Effector memory CD8-positive, alpha-beta T cell (primary cell): ENCODE data around the gene SUPT20H.

Experiments used
- ATAC-seq: fragments of 150-1000 bp; cut with Tn5 transposase; replicated peaks from 2 replicates; pipeline ENCODE4 v1.10.0; 2021; ENCODE audit warnings: mild to moderate bottlenecking, moderate library complexity
- DNase-seq, 3 experiments: peaks; one replicate each; pipeline ENCODE4 v3.0.0; 2021
- H3K27ac Mint-ChIP-seq, 2 donors: one replicate each; pipeline ENCODE4 v1.8.0; 2022; ENCODE audit warnings: mild to moderate bottlenecking in 2 of 2, mixed read lengths in 2 of 2, moderate library complexity in 2 of 2
- H3K27me3 Mint-ChIP-seq, 2 donors: one replicate each; pipeline ENCODE4 v1.8.0; 2022; ENCODE audit warnings: mixed read lengths in 2 of 2
- H3K36me3 Mint-ChIP-seq: one replicate; pipeline ENCODE4 v1.8.0; 2022; ENCODE audit warnings: mild to moderate bottlenecking, moderate library complexity, mixed read lengths; ENCODE audit not compliant: insufficient read depth
- H3K4me1 Mint-ChIP-seq, 2 donors: one replicate each; pipeline ENCODE4 v1.8.0; 2022; ENCODE audit warnings: low read depth in 2 of 2, mixed read lengths in 2 of 2
- H3K4me3 Mint-ChIP-seq, 2 donors: one replicate each; pipeline ENCODE4 v1.8.0; 2022; ENCODE audit warnings: mild to moderate bottlenecking in 2 of 2, mixed read lengths in 2 of 2, moderate library complexity in 2 of 2
- H3K9me3 Mint-ChIP-seq, 2 donors: one replicate each; pipeline ENCODE4 v1.8.0; 2022; ENCODE audit warnings: mixed read lengths in 2 of 2

Gene SUPT20H

GRCh38 chr13:37090912-37091311 is 31.4 kb upstream of the SUPT20H start:
- Mint-ChIP-seq H3K4me3 (no peak overlapping the region), H3K27ac (no peak overlapping the region), H3K27me3 (peaks cover 37% of the 10 kb centered on the region in 2 donors), H3K36me3 (no peaks in the 10 kb centered on the region), H3K9me3 (no peaks in the 10 kb centered on the region), H3K4me1 (no peaks in the 10 kb centered on the region)
- no peak for DNase-seq
- no peak for ATAC-seq

- ATAC-seq, result no peak
- DNase-seq, result no peak
- Mint-ChIP-seq H3K4me3 (no peak overlapping the region), H3K9me3 (no peaks in the 10 kb centered on the region), H3K4me1 (no peaks in the 10 kb centered on the region), H3K27ac (no peak overlapping the region), H3K27me3 (peaks cover 37% of the 10 kb centered on the region in 2 donors), H3K36me3 (no peaks in the 10 kb centered on the region)
Measured at GRCh38 chr13:37089495-37089894, 30.0 kb upstream of the SUPT20H start.

DNA sequence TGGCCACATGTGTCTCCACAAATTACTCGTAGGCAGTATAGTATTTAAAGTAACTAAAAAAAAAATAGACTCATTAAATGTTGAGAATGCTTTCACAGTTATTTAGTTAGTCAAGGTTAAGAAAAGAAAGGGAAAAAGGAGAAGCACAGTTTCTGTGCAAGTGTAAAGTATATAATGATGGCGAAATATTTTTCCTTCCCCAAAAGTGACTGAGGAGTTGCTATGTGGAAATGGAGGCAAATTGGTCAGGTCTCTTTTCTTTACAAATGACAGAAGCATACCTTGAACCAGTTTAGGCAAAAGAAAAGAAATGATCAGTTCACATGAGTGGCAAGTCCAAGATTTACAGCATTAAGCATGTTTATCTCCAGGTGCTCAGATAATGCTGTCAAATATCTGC is 28.0 kb upstream of the SUPT20H start:
- Mint-ChIP-seq H3K27ac (no peak overlapping the region), H3K36me3 (no peaks in the 10 kb centered on the region), H3K4me3 (no peak overlapping the region), H3K9me3 (no peaks in the 10 kb centered on the region), H3K27me3 (peaks cover 28 to 46% of the 10 kb centered on the region in 2 donors), H3K4me1 (no peaks in the 10 kb centered on the region)
- ATAC-seq, result no peak
- DNase-seq, result no peak

DNA sequence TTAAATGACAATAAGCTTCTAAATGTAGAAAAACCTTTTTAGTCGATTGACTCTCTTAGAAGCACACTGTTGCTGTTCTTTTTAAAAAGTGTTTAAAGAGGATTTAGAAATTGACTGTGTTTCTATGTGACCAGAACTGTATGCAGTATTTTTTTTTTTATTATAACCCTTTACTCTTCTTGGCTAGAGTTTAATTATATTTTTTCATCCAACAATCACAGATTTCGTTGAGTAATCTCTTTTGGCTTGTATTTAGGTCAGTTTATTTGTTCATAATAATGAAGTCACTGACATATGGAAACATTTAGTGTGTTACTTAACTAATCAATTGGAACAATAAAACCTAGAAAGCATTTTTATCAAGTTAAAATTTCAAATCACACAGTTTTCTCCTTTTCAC is 26.1 kb upstream of the SUPT20H start:
- Mint-ChIP-seq H3K27me3 (peaks cover 21 to 36% of the 10 kb centered on the region in 2 donors), H3K4me3 (no peak overlapping the region), H3K4me1 (no peaks in the 10 kb centered on the region), H3K27ac (no peak overlapping the region), H3K36me3 (no peaks in the 10 kb centered on the region), H3K9me3 (no peaks in the 10 kb centered on the region)
- ATAC-seq (no peak), DNase-seq (no peak)

- DNase-seq (no peak), ATAC-seq (no peak)
- no peaks in the 10 kb centered on the region for H3K36me3 Mint-ChIP-seq
- H3K9me3 Mint-ChIP-seq, result no peaks in the 10 kb centered on the region
- no peak overlapping the region for H3K4me3 Mint-ChIP-seq
- no peaks in the 10 kb centered on the region for H3K4me1 Mint-ChIP-seq
- H3K27ac Mint-ChIP-seq, result no peak overlapping the region
- H3K27me3 Mint-ChIP-seq, result peaks cover 5 to 10% of the 10 kb centered on the region in 2 donors
Measured at GRCh38 chr13:37076818-37077217, 17.3 kb upstream of the SUPT20H start.

DNA sequence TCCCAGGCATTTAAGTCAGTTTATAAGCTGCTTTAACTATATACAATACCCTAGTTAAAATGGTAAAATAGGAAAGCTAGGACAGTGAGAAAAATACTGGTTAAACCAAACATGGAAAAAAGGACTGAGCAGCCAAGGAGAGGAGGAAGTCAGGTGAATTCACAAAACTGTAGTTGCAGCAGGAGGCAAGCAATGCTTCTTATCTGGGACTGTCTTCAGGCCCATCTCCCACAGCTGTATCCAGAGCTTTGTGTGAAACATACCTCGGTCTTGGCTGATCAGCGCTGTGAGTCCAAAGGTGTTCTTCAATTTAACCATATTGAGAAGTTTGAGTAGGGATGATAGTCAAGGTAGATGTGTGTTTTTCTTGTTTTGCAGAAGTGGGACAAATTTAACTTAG is 15.7 kb upstream of the SUPT20H start:
- H3K27ac Mint-ChIP-seq, result no peak overlapping the region
- no peaks in the 10 kb centered on the region for H3K4me1 Mint-ChIP-seq
- H3K36me3 Mint-ChIP-seq, result no peaks in the 10 kb centered on the region
- no peaks in the 10 kb centered on the region for H3K9me3 Mint-ChIP-seq
- no peak for ATAC-seq
- no peak overlapping the region for H3K4me3 Mint-ChIP-seq
- peaks cover 2 to 5% of the 10 kb centered on the region in 2 donors for H3K27me3 Mint-ChIP-seq
- DNase-seq, result no peak

DNA sequence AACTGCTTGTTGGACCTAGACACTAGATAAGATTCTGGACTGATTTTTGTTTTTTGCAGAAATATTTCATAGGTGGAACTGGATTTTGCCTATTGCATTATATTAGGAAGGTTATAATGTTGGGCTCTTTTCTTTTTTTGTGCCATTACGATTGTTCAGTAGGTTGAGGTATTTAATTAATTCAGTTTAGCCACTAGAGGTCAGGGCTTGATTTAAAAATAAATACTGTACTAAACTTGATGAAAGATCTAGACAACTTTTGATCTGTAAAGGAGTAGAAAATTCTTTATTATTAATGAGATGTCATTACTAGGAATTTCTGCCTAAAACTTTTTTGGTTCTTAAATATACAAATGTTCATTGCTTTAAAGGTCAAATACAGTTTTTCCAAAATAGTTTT is 15.2 kb upstream of the SUPT20H start:
- peaks cover 5 to 6% of the 10 kb centered on the region in 2 donors for H3K27me3 Mint-ChIP-seq
- H3K4me1 Mint-ChIP-seq, result no peaks in the 10 kb centered on the region
- no peak overlapping the region for H3K4me3 Mint-ChIP-seq
- ATAC-seq (peak; percentile 33), DNase-seq (no peak)
- H3K9me3 Mint-ChIP-seq, result no peaks in the 10 kb centered on the region
- H3K27ac Mint-ChIP-seq, result no peak overlapping the region
- no peaks in the 10 kb centered on the region for H3K36me3 Mint-ChIP-seq

GRCh38 chr13:37072024-37072423 is 12.5 kb upstream of the SUPT20H start:
- H3K27ac Mint-ChIP-seq, result no peak overlapping the region
- peaks cover 2% of the 10 kb centered on the region for H3K36me3 Mint-ChIP-seq
- H3K9me3 Mint-ChIP-seq, result no peaks in the 10 kb centered on the region
- ATAC-seq (no peak), DNase-seq (no peak)
- H3K4me1 Mint-ChIP-seq, result no peaks in the 10 kb centered on the region
- no peak overlapping the region for H3K4me3 Mint-ChIP-seq
- peaks cover 0 to 6% of the 10 kb centered on the region in 2 donors for H3K27me3 Mint-ChIP-seq

GRCh38 chr13:37070956-37071355 is 11.5 kb upstream of the SUPT20H start:
- DNase-seq, result no peak
- Mint-ChIP-seq H3K4me3 (no peak overlapping the region), H3K27ac (no peak overlapping the region), H3K36me3 (peaks cover 2% of the 10 kb centered on the region), H3K27me3 (peaks cover 0 to 6% of the 10 kb centered on the region in 2 donors), H3K4me1 (no peaks in the 10 kb centered on the region), H3K9me3 (no peaks in the 10 kb centered on the region)
- no peak for ATAC-seq

GRCh38 chr13:37070145-37070695 is 10.7 kb upstream of the SUPT20H start:
- Mint-ChIP-seq H3K4me3 (no peak overlapping the region), H3K36me3 (peaks cover 2% of the 10 kb centered on the region), H3K27ac (no peak overlapping the region), H3K27me3 (peaks cover 0 to 6% of the 10 kb centered on the region in 2 donors), H3K4me1 (no peaks in the 10 kb centered on the region), H3K9me3 (no peaks in the 10 kb centered on the region)
- no peak for DNase-seq
- no peak for ATAC-seq

DNA sequence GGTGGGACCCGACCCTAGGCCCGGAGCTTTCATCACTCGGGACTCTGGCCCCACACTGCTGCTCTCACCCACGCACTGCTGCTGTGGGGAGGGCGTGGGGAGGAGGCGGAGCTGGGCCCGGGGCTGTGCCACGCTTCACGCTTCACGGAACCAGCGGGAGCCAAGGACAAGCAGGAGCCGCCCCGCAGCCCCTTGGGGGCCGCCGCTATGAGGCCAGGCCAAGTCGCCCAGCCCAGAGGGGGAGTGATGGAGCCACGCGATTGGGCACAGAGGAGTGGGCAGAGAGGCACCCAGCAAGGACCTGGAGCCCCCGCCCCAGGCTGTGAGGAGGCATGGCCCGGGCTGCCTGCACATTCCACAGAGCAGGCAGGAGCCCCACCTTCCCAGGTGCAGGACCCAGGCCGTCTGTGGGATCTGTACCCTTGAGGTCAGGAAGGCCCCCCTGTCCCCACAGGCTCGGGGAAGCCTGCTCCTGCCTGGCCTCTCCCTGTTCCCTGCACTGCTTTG is 10.2 kb upstream of the SUPT20H start:
- Mint-ChIP-seq H3K4me3 (no peak overlapping the region), H3K27me3 (peaks cover 2 to 6% of the 10 kb centered on the region in 2 donors), H3K9me3 (no peaks in the 10 kb centered on the region), H3K27ac (no peak overlapping the region), H3K4me1 (no peaks in the 10 kb centered on the region), H3K36me3 (peaks cover 2% of the 10 kb centered on the region)
- no peak for ATAC-seq
- DNase-seq, result no peak

- Mint-ChIP-seq H3K27me3 (peaks cover 5 to 6% of the 10 kb centered on the region in 2 donors), H3K36me3 (peaks cover 2% of the 10 kb centered on the region), H3K4me1 (no peaks in the 10 kb centered on the region), H3K4me3 (no peak overlapping the region), H3K9me3 (no peaks in the 10 kb centered on the region), H3K27ac (no peak overlapping the region)
- ATAC-seq, result no peak
- no peak for DNase-seq
Measured at GRCh38 chr13:37068962-37069361, 9.5 kb upstream of the SUPT20H start.

GRCh38 chr13:37067874-37068273 is 8.4 kb upstream of the SUPT20H start:
- Mint-ChIP-seq H3K36me3 (peaks cover 2% of the 10 kb centered on the region), H3K4me1 (no peaks in the 10 kb centered on the region), H3K9me3 (no peaks in the 10 kb centered on the region), H3K27me3 (peaks cover 5 to 6% of the 10 kb centered on the region in 2 donors), H3K27ac (no peak overlapping the region), H3K4me3 (no peak overlapping the region)
- DNase-seq (no peak), ATAC-seq (no peak)

- peaks cover 5 to 6% of the 10 kb centered on the region in 2 donors for H3K27me3 Mint-ChIP-seq
- ATAC-seq, result no peak
- H3K4me3 Mint-ChIP-seq, result no peak overlapping the region
Measured at GRCh38 chr13:37065890-37066526, 6.5 kb upstream of the SUPT20H start.

More at GRCh38 chr13:37065890-37066526, 6.5 kb upstream of the SUPT20H start:
- Mint-ChIP-seq H3K36me3 (peaks cover 2% of the 10 kb centered on the region), H3K9me3 (no peaks in the 10 kb centered on the region), H3K4me1 (no peaks in the 10 kb centered on the region), H3K27ac (no peak overlapping the region)
- DNase-seq, result no peak
